ENCODE measurements around the gene HASPIN.
"Not testable (repeated sequence)": the region's sequence is repeated elsewhere in the genome, so short reads cannot be mapped to it uniquely, and the experiment has no call there.

DNA sequence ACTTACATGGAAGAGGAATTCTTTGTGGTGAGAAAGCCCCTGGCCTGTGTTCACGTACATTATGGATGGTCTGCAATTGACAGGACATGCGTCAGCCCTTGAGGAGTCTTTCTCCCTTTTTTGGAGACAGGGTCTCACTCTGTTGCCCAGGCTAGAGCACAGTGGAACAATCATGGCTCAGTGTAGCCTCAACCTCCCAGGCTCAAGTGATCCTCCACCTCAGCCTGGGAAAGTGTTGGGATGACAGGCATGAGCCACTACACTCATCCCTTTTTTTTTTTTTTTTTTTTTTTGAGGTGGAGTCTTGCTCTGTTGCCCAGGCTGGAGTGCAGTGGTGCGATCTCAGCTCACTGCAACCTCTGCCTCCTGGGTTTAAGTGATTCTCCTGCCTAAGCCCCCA lies 4.4 kb downstream of the HASPIN start:
- not testable (repeated sequence) for TF ChIP-seq EP300, CTCF, POLR2AphosphoS5 (IDR thresholded peaks at IDR 0.05)

Measured in esophagus muscularis mucosa (tissue), 4 donors.